ENCODE data around the gene ATG2A.

DNA sequence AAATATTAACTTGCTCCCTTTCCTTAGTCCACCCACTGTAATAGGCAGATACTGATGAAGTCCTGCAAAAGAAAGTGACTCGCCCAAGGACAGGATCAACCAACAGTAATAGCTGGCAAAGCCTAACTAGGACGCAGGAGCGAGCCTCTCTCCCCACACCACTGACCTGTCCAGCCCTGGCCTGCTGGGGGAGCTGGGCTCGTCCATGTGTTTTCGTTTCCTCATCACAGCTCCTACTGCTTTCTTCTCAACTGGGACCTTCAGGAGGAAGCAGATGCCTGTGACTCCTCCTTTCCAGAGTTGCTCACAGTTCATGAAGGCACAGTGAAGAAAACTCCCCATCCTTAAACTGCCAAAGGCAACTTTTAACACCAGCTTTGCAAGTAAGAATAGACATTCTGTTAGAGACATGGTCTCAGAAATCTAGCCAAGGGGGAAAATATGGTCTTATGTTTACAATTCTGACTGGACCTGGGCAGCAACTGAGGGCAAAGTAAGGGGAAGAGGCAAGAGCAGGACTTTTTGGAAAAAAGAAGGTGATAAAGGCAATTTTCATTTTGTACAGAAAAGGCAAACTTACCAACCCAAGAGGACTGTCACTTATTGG is 30.3 kb upstream of the ATG2A start:
- TF ChIP-seq, protein P1, sequence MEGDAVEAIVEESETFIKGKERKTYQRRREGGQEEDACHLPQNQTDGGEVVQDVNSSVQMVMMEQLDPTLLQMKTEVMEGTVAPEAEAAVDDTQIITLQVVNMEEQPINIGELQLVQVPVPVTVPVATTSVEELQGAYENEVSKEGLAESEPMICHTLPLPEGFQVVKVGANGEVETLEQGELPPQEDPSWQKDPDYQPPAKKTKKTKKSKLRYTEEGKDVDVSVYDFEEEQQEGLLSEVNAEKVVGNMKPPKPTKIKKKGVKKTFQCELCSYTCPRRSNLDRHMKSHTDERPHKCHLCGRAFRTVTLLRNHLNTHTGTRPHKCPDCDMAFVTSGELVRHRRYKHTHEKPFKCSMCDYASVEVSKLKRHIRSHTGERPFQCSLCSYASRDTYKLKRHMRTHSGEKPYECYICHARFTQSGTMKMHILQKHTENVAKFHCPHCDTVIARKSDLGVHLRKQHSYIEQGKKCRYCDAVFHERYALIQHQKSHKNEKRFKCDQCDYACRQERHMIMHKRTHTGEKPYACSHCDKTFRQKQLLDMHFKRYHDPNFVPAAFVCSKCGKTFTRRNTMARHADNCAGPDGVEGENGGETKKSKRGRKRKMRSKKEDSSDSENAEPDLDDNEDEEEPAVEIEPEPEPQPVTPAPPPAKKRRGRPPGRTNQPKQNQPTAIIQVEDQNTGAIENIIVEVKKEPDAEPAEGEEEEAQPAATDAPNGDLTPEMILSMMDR (IDR thresholded peaks at IDR 0.05), result no peak
- no peak for TF ChIP-seq POLR2A (IDR thresholded peaks at IDR 0.05)
